ENCODE measurements around the gene TBC1D24. TPM values are rescaled to one million over a fixed set of nuclear protein-coding genes. Genes with fewer than 3 reads are reported as not detected.
A peak's percentile ranks its signal among the peaks of the same experiment; 100 is the strongest.

TBC1D24 gene
- total and polyA plus RNA-seq, 9 of the 15 experiments (the other 6 are each of a cell fraction or from before 2014, with no cell fraction given) = 1.7 to 22.6 (median 7.2) TPM

- Histone ChIP-seq H3K79me2 (ENCODE audit: control insufficient read depth, insufficient read depth, low read length) (peaks cover 19% of the 10 kb centered on the region), H3K27me3 (ENCODE audit: control insufficient read depth in 2 of 2, insufficient read depth in 2 of 2, low read length in 2 of 2) (no peaks in the 10 kb centered on the region), H3K36me3 (ENCODE audit: control insufficient read depth, insufficient read depth, low read length) (peaks cover 66% of the 10 kb centered on the region; the same call in 2 of the 3 replicates), H3K4me3 (no peak overlapping the region), H3K4me2 (ENCODE audit: insufficient read depth, low read length) (no peak overlapping the region), H3K27ac (ENCODE audit: extremely low read depth, low read depth, low read length) (no peak overlapping the region), H4K20me1 (replicated peaks; ENCODE audit: control insufficient read depth, insufficient read depth, low read length) (peaks cover 9% of the 10 kb centered on the region), H3K9me3 (replicated peaks; ENCODE audit: control insufficient read depth, insufficient read depth, low read depth, low read length) (no peaks in the 10 kb centered on the region), H2AFZ (ENCODE audit: low read depth, low read length) (no peak overlapping the region), H3K4me1 (replicated peaks in 1 of 2; ENCODE audit: control insufficient read depth in 2 of 2, insufficient read depth in 2 of 2, low read length in 2 of 2) (peaks cover 17 to 77% of the 10 kb centered on the region in 2 experiments), H3K9me1 (ENCODE audit: control insufficient read depth, insufficient read depth, low read length) (no peaks in the 10 kb centered on the region), H3K9ac (ENCODE audit: insufficient read depth in 1 of 2, low read depth in 2 of 2, low read length in 2 of 2) (peak overlapping the region in 1 of 2 experiments; percentile 13; a peak in 1 of 4 replicates)
- ATAC-seq (no peak), DNase-seq (ENCODE audit: extremely low read depth in 1 of 4, low spot score in 3 of 4) (no peak), FAIRE-seq (no peak)
- in situ Hi-C loops (cut with MboI) (no loop called here), intact Hi-C loops (cut with micrococcal nuclease) (loop anchor here (2.0 to 10.0 kb wide), 4 partner anchors 33 to 303 kb away; partner anchors contain the start of genes ABCA3, CASKIN1 and CCNF)
- CTCF ChIA-PET (ENCODE audit: low intra/inter-chr PET ratio) = interaction anchor here (0.9 to 3.5 kb wide), 4 partner anchors 71 to 305 kb away, joined by 3 to 17 read pairs (median 8); partner anchors contain the start of gene CCNF
- POLR2A ChIA-PET = no interaction called here
- TF ChIP-seq ZNF445 (CRISPR knock-in tag; IDR thresholded peaks at IDR 0.05; ENCODE audit: low read depth) (no peak), SFPQ (IDR thresholded peaks at IDR 0.05; ENCODE audit: low read depth, low read length) (no peak), ZNF12 (CRISPR knock-in tag; IDR thresholded peaks at IDR 0.05) (no peak), SPI1 (IDR thresholded peaks at IDR 0.05; ENCODE audit: borderline replicate concordance, low read depth, low read length) (no peak), NELFE (IDR thresholded peaks at IDR 0.05; ENCODE audit: insufficient read depth, insufficient read length) (no peak), ZNF609 (CRISPR knock-in tag; IDR thresholded peaks at IDR 0.05; ENCODE audit: borderline replicate concordance) (no peak), ZNF408 (CRISPR knock-in tag; IDR thresholded peaks at IDR 0.05; ENCODE audit: low read depth) (no peak), SMC3 (conservative IDR thresholded peaks at IDR 0.05; ENCODE audit: insufficient read depth, low read depth, low read length) (no peak), ARID1B (IDR thresholded peaks at IDR 0.05) (no peak), CBFA2T3 (IDR thresholded peaks at IDR 0.05) (no peak), TSC22D4 (tag; IDR thresholded peaks at IDR 0.05) (no peak)
- no TSS peak for BruUV-seq (replicated peaks)
- 89% methylated on average over 20 of the region's 29 CpGs for WGBS (ENCODE audit: insufficient coverage, low coverage, missing lambda C conversion rate)
Measured at GRCh38 chr16:2499890-2500429, 25.0 kb downstream of the TBC1D24 start.
